Mesendoderm (in vitro differentiated cells): ENCODE data around the gene CGB3.
"Not testable (repeated sequence)": the region's sequence is repeated elsewhere in the genome, so short reads cannot be mapped to it uniquely, and the experiment has no call there.

Experiments used
- DNase-seq: peaks from one replicate; pipeline ENCODE4 v3.0.0; 2013
- H2AK5ac ChIP-seq: 2 replicates; pipeline ENCODE4 v1.6.1; 2013; ENCODE audit warnings: low read length, inconsistent platforms
- H2BK120ac ChIP-seq: 2 replicates; pipeline ENCODE4 v1.6.1; 2013; ENCODE audit warnings: low read depth, mild to moderate bottlenecking, low read length, moderate library complexity, mixed read lengths
- H2BK15ac ChIP-seq: replicated peaks from 2 replicates; pipeline ENCODE4 v1.6.1; 2013; ENCODE audit warnings: low read depth, mild to moderate bottlenecking, moderate library complexity
- H2BK5ac ChIP-seq: 2 replicates; pipeline ENCODE4 v1.6.1; 2013; ENCODE audit warnings: low read length, inconsistent platforms
- H3K18ac ChIP-seq: 2 replicates; pipeline ENCODE4 v1.6.1; 2013; ENCODE audit warnings: mild to moderate bottlenecking, low read length, mixed read lengths
- H3K23ac ChIP-seq: one replicate; pipeline ENCODE4 v1.6.1; 2013; ENCODE audit warnings: low read length
- H3K27ac ChIP-seq: 2 replicates; pipeline ENCODE4 v1.5.1; 2013; ENCODE audit warnings: low read depth, mild to moderate bottlenecking, inconsistent platforms, low read length, moderate library complexity
- H3K27me3 ChIP-seq: 2 replicates; pipeline ENCODE4 v1.6.1; 2013; ENCODE audit warnings: low read length, control low read depth, mild to moderate bottlenecking, inconsistent platforms; ENCODE audit not compliant: insufficient read depth, poor library complexity
- H3K36me3 ChIP-seq: 2 replicates; pipeline ENCODE4 v1.6.1; 2013; ENCODE audit warnings: low read length, inconsistent platforms; ENCODE audit not compliant: control insufficient read depth, insufficient read depth
- H3K4ac ChIP-seq: one replicate; pipeline ENCODE4 v1.6.1; 2013; ENCODE audit warnings: low read depth, mild to moderate bottlenecking, low read length, moderate library complexity
- H3K4me1 ChIP-seq: 2 replicates; pipeline ENCODE4 v1.6.1; 2013; ENCODE audit warnings: low read depth, low read length, inconsistent platforms; ENCODE audit not compliant: control insufficient read depth
- H3K4me2 ChIP-seq: 2 replicates; pipeline ENCODE4 v1.6.1; 2013; ENCODE audit warnings: low read length
- H3K4me3 ChIP-seq: 2 replicates; pipeline ENCODE4 v1.5.1; 2013; ENCODE audit warnings: mild to moderate bottlenecking, low read length
- H3K56ac ChIP-seq: one replicate; pipeline ENCODE4 v1.6.1; 2013; ENCODE audit warnings: low read length
- H3K79me1 ChIP-seq: 2 replicates; pipeline ENCODE4 v1.6.1; 2013; ENCODE audit warnings: low read length, inconsistent platforms
- H3K79me2 ChIP-seq: 2 replicates; pipeline ENCODE4 v1.6.1; 2013; ENCODE audit warnings: mild to moderate bottlenecking, low read length; ENCODE audit not compliant: control insufficient read depth, insufficient read depth
- H3K9ac ChIP-seq: 2 replicates; pipeline ENCODE4 v1.6.1; 2013; ENCODE audit warnings: low read length, inconsistent platforms
- H4K5ac ChIP-seq: one replicate; pipeline ENCODE4 v1.6.1; 2013; ENCODE audit warnings: low read length
- H4K8ac ChIP-seq: one replicate; pipeline ENCODE4 v1.6.1; 2013; ENCODE audit warnings: low read depth, mild to moderate bottlenecking, control low read depth, low read length, moderate library complexity
- WGBS: extraction: QIAGEN DNeasy Blood & Tissue Kit; methylation state at CpG from one replicate; pipeline ENCODE4 v1.1.7; 2013; ENCODE audit warnings: low lambda C conversion rate, missing lambda C conversion rate; ENCODE audit not compliant: insufficient coverage; ENCODE audit errors: extremely low coverage; 5-methylcytosine and 5-hydroxymethylcytosine counted together

The CGB3 gene

DNA sequence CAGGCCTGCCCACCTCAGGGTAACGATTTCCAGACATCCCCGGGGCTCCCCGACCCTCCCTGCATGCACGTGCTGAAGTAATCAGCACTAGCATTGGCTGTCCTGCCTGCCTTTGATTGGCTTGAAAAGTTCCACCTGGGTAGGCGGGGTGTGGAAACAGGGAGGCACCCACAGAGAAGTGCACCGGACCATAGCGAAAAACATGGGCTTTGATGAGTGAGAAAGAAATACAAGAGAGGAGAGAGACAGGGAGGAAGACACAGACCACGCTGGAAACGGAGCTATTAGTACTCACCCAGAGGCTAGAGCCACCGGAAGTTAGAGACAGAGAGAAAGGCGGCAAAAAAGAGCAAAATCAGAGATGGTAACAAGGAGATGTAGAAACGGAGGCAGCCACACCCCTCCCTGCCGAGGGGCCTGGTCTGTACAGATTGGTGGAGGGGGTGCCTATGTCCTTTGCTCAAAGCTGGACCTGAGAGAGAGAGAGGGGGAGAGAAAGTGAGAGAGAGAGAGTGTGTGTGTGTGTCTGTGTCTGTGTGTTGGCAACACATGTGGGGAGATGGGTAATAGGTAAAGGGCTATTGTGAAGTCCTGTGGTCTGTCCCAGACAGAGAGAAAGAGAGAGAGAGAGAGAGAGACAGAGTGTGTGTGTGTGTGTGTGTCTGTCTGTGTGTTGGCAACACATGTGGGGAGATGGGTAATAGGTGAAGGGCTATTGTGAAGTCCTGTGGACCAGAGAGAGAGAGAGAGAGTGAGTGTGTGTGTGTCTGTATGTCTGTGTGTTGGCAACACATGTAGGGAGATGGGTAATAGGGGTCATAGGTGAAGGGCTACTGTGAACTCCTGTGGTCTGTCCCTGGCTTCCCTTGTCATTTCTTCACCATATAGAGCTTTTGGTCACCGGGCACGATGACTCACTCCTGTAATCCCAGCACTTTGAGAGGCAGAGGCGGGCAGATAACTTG lies 2.9 kb downstream of the CGB3 start:
- no peak overlapping the region for H3K4ac ChIP-seq
- H4K5ac ChIP-seq = no peak overlapping the region
- H3K4me3 ChIP-seq = no peak overlapping the region
- no peak overlapping the region for H3K23ac ChIP-seq
- H3K4me1 ChIP-seq = no peaks in the 10 kb centered on the region
- H3K27me3 ChIP-seq = no peaks in the 10 kb centered on the region
- H2BK120ac ChIP-seq = no peak overlapping the region
- no peaks in the 10 kb centered on the region for H3K79me1 ChIP-seq
- H3K79me2 ChIP-seq = no peaks in the 10 kb centered on the region
- no peak overlapping the region for H3K4me2 ChIP-seq
- no peak overlapping the region for H3K9ac ChIP-seq
- no peak for DNase-seq
- no peak overlapping the region for H3K27ac ChIP-seq
- H2BK5ac ChIP-seq = no peak overlapping the region
- H3K18ac ChIP-seq = no peak overlapping the region
- WGBS = no CpG with 5 or more reads among the region's 16 CpGs
- no peak overlapping the region for H2BK15ac ChIP-seq
- H3K56ac ChIP-seq = no peak overlapping the region
- H2AK5ac ChIP-seq = no peak overlapping the region
- no peaks in the 10 kb centered on the region for H3K36me3 ChIP-seq
- no peak overlapping the region for H4K8ac ChIP-seq

DNA sequence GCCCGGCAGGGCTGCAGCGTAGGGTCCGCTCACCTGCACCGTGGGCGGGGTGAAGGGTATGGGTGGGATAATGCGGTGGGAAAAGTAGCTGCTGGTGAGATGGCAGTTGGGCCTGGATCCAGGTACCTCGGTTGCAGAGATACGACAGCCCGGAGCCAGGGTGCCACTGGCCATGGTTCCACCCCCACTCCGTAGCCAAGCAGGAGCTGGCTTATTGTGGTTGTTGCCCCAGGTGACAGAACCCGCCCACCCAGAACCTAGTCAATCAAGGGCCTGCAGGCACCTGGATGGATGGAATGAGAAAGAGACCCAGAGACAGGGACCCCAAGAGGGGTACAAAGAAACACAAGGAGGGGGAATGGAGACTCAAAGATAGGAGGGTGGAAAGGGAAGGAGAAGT lies 3.8 kb downstream of the CGB3 start:
- H3K27me3 ChIP-seq = no peaks in the 10 kb centered on the region
- no peak overlapping the region for H2AK5ac ChIP-seq
- H2BK120ac ChIP-seq = no peak overlapping the region
- no peaks in the 10 kb centered on the region for H3K4me1 ChIP-seq
- DNase-seq = peak; percentile 53
- no peak overlapping the region for H3K18ac ChIP-seq
- H3K23ac ChIP-seq = no peak overlapping the region
- H3K4ac ChIP-seq = no peak overlapping the region
- no peaks in the 10 kb centered on the region for H3K79me1 ChIP-seq
- WGBS = no CpG with 5 or more reads among the region's 11 CpGs
- H4K5ac ChIP-seq = no peak overlapping the region
- H3K56ac ChIP-seq = no peak overlapping the region
- no peaks in the 10 kb centered on the region for H3K36me3 ChIP-seq
- no peak overlapping the region for H3K27ac ChIP-seq
- no peak overlapping the region for H2BK15ac ChIP-seq
- H3K4me2 ChIP-seq = no peak overlapping the region
- H3K79me2 ChIP-seq = no peaks in the 10 kb centered on the region
- no peak overlapping the region for H3K9ac ChIP-seq
- H4K8ac ChIP-seq = no peak overlapping the region
- no peak overlapping the region for H3K4me3 ChIP-seq
- H2BK5ac ChIP-seq = no peak overlapping the region

DNA sequence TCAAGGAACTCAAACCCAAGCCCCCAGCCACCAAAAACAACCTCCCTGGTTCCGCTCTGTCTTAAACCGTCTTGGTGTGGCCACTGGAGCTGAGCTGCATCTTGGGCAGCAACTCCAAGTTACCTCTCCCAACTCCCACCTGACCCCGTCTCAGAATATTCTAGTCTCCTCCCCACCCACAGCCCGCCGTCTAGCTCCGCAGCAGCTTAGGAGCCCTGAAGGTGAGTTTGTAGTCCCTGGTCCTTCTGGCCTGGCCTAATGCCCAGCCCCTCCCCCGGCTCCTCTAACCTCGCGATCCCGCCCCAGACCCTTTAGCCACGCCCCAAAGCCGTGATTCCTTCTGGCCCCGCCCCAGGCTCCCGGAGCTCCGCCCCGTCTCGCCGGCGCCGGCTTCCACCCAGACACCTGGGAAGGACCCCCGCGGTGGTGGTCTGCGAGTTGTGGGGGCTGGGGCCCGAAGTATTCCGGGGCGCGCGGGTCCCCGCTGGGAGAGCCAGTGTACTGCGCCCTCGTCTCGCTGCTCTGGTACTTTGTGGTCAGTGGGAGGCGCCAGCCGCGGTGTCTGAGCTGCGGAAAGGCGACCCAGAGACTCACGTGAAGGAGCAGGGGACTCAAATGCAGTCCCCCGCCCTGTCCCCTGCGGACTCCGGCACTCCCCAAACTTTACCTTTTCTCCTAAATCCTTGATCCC lies 4.7 kb downstream of the CGB3 start:
- no peak overlapping the region for H3K18ac ChIP-seq
- H3K27ac ChIP-seq = no peak overlapping the region
- H3K56ac ChIP-seq = peak overlapping the region; percentile 42
- H4K5ac ChIP-seq = no peak overlapping the region
- no peak overlapping the region for H3K4me2 ChIP-seq
- no peak overlapping the region for H2AK5ac ChIP-seq
- H3K79me2 ChIP-seq = no peaks in the 10 kb centered on the region
- no peak overlapping the region for H3K23ac ChIP-seq
- H3K4me3 ChIP-seq = no peak overlapping the region
- no peak overlapping the region for H2BK5ac ChIP-seq
- no CpG with 5 or more reads among the region's 41 CpGs for WGBS
- H3K4ac ChIP-seq = no peak overlapping the region
- no peak overlapping the region for H3K9ac ChIP-seq
- DNase-seq = peak; percentile 57
- no peaks in the 10 kb centered on the region for H3K4me1 ChIP-seq
- no peaks in the 10 kb centered on the region for H3K27me3 ChIP-seq
- no peak overlapping the region for H2BK120ac ChIP-seq
- H2BK15ac ChIP-seq = no peak overlapping the region
- H3K79me1 ChIP-seq = no peaks in the 10 kb centered on the region
- no peaks in the 10 kb centered on the region for H3K36me3 ChIP-seq
- H4K8ac ChIP-seq = no peak overlapping the region

DNA sequence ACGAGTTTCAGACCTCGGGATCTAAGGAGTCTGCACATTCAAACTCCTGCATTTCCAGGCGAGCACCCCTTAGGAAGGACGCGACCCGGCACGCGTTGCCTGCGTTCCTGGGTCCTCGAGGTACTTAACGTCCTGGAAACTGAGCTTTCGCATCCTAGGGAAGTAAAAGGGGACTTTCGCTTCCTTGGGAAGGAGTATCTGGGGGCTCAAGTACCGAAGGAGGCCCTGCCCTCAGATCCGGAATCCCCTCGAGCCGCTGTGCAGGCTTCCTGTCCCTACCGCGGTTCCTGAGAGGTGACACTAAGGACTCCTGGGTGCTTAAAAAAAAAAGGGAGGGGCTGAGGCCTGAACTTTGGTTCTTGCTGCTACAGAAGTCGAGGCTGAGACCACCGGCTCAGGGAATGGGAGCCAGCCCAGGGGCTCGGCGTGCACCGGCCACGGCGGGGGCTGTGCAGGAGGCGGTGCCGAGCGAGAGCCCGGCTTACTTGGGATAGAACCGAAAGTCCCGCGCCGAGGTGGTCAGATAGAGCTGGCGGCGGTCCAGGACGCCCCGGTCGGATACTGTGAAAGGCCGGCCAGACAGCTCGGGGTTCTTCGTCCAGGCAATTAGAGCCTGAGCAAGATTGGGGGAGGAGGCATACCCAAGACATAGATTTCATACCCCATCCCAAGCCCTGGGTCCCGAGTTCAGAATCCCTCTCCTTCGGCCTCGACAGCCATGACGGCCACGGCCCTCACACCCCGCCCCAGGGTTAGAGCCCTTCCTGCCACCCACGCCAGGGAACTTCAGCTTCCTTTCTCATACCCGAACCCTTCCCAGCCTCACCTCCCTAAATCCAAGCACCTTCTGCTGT lies 5.5 kb downstream of the CGB3 start:
- not testable (repeated sequence) for H3K4me3 ChIP-seq, H4K5ac ChIP-seq, H3K4me1 ChIP-seq, H3K36me3 ChIP-seq, H3K27me3 ChIP-seq, DNase-seq, H3K4me2 ChIP-seq, H2BK120ac ChIP-seq, H2AK5ac ChIP-seq, H3K18ac ChIP-seq, H4K8ac ChIP-seq, H2BK5ac ChIP-seq, H3K79me1 ChIP-seq, H3K23ac ChIP-seq, H3K27ac ChIP-seq, H3K4ac ChIP-seq, H2BK15ac ChIP-seq, H3K79me2 ChIP-seq
- Histone ChIP-seq H3K9ac (peak overlapping the region; percentile 57), H3K56ac (peak overlapping the region; percentile 60)
- WGBS = no CpG with 5 or more reads among the region's 50 CpGs

DNA sequence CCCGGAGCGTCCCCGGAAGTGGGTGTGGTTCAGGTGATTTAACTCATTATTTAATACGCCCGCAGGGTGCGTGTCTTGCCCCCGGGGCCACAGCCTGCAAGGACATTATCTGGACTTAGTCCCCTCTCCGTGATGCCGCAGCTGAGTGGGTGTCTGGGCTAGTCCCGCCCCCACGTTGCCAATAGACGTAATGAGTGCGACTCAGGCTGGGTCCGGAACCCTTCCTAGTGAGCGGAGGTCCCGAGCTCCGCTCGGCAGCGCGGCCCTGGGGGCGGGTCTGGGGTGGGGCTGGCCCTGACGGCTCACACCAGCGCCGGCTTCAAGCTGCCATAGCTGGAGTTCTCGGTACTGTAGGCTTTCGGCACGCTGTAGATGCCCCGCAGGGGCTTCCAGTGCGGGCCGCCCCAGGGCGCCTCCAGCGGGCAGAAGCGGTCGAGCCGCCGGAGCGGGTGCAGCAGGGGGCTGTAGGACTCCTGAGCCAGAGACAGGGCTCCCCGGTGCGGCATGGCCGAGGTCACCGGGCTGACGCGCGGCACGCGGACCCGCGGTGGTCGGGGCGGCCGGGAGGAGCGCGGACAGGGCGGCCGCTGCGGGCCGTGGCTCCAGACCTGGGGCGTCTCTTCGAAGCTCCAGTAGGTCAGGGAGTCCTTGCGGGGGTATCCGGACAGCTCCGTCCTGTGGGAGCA lies 6.3 kb downstream of the CGB3 start:
- H2BK120ac ChIP-seq = no peak overlapping the region
- H2AK5ac ChIP-seq = no peak overlapping the region
- no peak overlapping the region for H2BK5ac ChIP-seq
- H3K36me3 ChIP-seq = no peaks in the 10 kb centered on the region
- DNase-seq = peak; percentile 73
- H3K23ac ChIP-seq = no peak overlapping the region
- H3K4me2 ChIP-seq = peak overlapping the region; percentile 44
- no peak overlapping the region for H4K5ac ChIP-seq
- H4K8ac ChIP-seq = no peak overlapping the region
- H3K27me3 ChIP-seq = no peaks in the 10 kb centered on the region
- H3K4me1 ChIP-seq = no peaks in the 10 kb centered on the region
- H3K79me1 ChIP-seq = no peaks in the 10 kb centered on the region
- H2BK15ac ChIP-seq = no peak overlapping the region
- no peaks in the 10 kb centered on the region for H3K79me2 ChIP-seq
- no peak overlapping the region for H3K18ac ChIP-seq
- peak overlapping the region; percentile 57 for H3K9ac ChIP-seq
- no peak overlapping the region for H3K4ac ChIP-seq
- peak overlapping the region; percentile 58 for H3K56ac ChIP-seq
- no peak overlapping the region for H3K4me3 ChIP-seq
- H3K27ac ChIP-seq = no peak overlapping the region
- no CpG with 5 or more reads among the region's 62 CpGs for WGBS
